Mucosa of descending colon (tissue), 3 donors: ENCODE data around the gene MPP3. TPM values are rescaled to one million over a fixed set of nuclear protein-coding genes. Genes with fewer than 3 reads are reported as not detected.
A peak's percentile ranks its signal among the peaks of the same experiment; 100 is the strongest.

Experiments
- ATAC-seq: fragments of 200-7000 bp; cut with Tn5 transposase; one replicate; pipeline ENCODE4 v1.9.1; 2020; ENCODE audit warnings: mild to moderate bottlenecking, moderate library complexity
- DNase-seq, 3 donors: peaks; one replicate each; pipeline ENCODE4 v3.0.0-alpha.2; 2020
- H3K36me3 ChIP-seq: fragments of 200-600 bp; one replicate; pipeline ENCODE4 v1.8.0; 2021; ENCODE audit warnings: low read depth, mild to moderate bottlenecking
- H3K4me1 ChIP-seq: fragments of 200-600 bp; one replicate; pipeline ENCODE4 v1.8.0; 2021; ENCODE audit warnings: low read depth, mild to moderate bottlenecking
- H3K4me3 ChIP-seq: fragments of 200-600 bp; one replicate; pipeline ENCODE4 v1.8.0; 2021; ENCODE audit warnings: mild to moderate bottlenecking
- H3K9me3 ChIP-seq: fragments of 200-600 bp; one replicate; pipeline ENCODE4 v1.8.0; 2021; ENCODE audit warnings: mild to moderate bottlenecking
- intact Hi-C, 2 donors: fragments of 100-400 bp; cut with DNase I in 1 of 2; cut with micrococcal nuclease in 1 of 2; formaldehyde crosslinking; loops; one replicate each; pipeline versions ENCODE4 v1.11.0 to v1.11.1; 2022; cut with DNase I, micrococcal nuclease
- total RNA-seq, 3 donors: library from RNA; stranded (reverse); fragmentation: NEBNext Ultra II Directional in 2 of 3; extraction: Animal tissue kit (Norgen Biotek cat#: 25700) in 2 of 3; gene quantifications; one replicate each; pipeline versions ENCODE4 v1.2.1 to v1.2.4, GENCODE V29; 2021 to 2023
- TF ChIP-seq, protein P1 (sequence below): fragments of 200-600 bp; IDR thresholded peaks from one replicate; pipeline ENCODE4 v1.8.0; 2022; ENCODE audit warnings: antibody characterized with exemption, mild to moderate bottlenecking
- donor health status: DM: no; HTN: no; CAD: no; lungs with moderate emphysema.
- donor health status: DM: no; HTN: no; CAD: no.
- donor health status: DM: no; HTN: yes; CAD: no.

The MPP3 gene
- total RNA-seq, 3 donors from 2014 or later = 1.8 to 8.6 (median 3.7) TPM

DNA sequence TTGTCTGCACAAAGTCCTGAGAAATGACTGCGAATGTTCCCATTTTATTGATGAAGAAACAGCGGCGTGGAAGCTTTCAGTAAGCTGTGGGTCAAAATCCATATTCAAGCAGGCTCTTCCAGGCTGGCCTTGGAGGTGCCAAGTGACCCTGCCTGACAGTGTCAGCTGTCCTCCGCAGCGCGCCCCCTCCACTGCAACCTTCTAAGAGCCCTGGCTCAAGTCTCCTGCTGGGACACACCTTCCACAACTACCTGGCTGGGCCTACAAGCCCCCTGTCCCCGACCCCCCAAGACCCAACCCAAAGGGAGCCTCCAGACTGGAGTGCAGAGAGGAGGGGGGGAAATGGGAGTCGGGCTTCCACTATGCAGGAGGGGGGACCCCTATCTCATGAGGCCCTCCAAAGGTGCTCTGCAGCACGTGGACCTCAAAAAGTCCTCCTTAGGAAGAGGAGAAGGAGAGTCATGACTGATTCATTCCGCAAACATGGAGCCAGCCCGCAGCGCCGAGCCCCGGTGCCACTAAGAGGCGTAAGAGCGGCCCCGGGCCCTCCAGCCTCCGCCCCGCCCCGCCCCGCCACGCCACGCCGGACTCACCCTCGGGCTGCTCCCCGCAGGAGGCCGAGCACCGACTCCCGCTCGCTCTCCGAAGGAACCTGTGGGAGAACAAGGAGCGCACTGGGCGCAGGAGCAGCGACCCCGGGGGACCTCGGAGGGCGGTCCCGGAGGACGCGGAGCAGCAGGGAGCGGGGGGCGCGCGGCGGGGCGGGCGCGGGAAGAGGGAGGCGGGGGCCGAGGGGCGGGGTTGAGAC is 574 bp downstream of the MPP3 start:
- intact Hi-C loops = no loop called here
- H3K4me3 ChIP-seq = peak overlapping the region; percentile 26

DNA sequence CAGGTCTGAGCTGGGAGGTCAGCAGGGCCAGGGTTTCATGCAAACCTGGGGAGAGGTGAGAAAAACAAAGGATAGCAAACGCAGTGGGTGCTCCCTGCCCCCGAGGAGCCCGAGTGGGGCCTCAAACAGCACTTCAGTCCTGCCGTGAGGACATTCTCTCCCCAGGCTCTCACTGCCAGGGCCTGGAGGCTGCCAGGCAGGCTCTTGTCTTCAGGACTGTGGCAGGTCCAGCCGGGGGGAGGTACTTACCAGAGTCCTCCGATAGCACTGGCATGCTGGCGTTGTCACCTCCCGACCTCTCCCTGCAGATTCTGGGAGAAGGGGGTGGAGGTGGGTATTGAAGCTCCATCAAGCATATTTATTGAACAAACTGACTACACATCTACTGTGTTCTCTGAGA is 1.3 kb downstream of the MPP3 start:
- intact Hi-C loops = no loop called here
- ATAC-seq = no peak
- no peak for DNase-seq
- Histone ChIP-seq H3K36me3 (no peaks in the 10 kb centered on the region), H3K9me3 (no peaks in the 10 kb centered on the region), H3K4me1 (peaks cover 6% of the 10 kb centered on the region), H3K4me3 (no peak overlapping the region)
- TF ChIP-seq, protein P1, sequence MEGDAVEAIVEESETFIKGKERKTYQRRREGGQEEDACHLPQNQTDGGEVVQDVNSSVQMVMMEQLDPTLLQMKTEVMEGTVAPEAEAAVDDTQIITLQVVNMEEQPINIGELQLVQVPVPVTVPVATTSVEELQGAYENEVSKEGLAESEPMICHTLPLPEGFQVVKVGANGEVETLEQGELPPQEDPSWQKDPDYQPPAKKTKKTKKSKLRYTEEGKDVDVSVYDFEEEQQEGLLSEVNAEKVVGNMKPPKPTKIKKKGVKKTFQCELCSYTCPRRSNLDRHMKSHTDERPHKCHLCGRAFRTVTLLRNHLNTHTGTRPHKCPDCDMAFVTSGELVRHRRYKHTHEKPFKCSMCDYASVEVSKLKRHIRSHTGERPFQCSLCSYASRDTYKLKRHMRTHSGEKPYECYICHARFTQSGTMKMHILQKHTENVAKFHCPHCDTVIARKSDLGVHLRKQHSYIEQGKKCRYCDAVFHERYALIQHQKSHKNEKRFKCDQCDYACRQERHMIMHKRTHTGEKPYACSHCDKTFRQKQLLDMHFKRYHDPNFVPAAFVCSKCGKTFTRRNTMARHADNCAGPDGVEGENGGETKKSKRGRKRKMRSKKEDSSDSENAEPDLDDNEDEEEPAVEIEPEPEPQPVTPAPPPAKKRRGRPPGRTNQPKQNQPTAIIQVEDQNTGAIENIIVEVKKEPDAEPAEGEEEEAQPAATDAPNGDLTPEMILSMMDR = no peak

More for the DNA sequence above, 574 bp downstream of the MPP3 start:
- TF ChIP-seq, protein P1 = no peak
- peak; percentile 72 for ATAC-seq
- Histone ChIP-seq H3K4me1 (peaks cover 6% of the 10 kb centered on the region), H3K9me3 (no peaks in the 10 kb centered on the region), H3K36me3 (no peaks in the 10 kb centered on the region)
- peak; percentile 52 to 76 (median 70) for DNase-seq

DNA sequence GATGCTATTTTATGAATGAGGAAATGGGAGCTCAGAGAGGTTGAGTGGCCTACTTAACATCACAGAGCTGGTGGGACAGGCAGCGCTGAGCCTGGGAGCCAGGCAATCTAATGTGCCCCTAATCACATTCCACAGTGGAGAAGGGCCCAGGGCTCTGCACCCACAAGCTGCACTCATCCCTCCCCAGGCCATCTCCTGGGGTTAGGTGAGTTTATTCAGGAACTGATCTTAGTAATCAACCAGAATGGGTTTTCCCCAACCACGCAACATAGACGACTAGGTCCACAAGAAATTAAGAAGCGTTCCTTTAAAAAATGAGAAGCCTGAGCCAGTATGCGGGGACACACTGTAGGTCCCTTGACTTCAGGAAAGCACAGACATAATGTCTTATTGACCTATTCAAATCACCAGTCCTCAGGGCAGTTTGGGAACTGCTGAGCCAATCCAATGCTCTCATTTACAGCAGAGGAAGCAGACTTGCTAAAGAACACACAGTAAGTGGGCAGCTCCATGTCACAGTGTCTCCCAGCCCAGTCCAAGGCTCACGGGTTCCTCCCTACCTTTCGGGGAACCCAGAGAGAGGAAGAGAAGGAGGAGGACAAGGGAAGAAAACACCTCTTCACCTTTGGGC is 2.3 kb downstream of the MPP3 start:
- intact Hi-C loops = no loop called here
- no peaks in the 10 kb centered on the region for H3K9me3 ChIP-seq

DNA sequence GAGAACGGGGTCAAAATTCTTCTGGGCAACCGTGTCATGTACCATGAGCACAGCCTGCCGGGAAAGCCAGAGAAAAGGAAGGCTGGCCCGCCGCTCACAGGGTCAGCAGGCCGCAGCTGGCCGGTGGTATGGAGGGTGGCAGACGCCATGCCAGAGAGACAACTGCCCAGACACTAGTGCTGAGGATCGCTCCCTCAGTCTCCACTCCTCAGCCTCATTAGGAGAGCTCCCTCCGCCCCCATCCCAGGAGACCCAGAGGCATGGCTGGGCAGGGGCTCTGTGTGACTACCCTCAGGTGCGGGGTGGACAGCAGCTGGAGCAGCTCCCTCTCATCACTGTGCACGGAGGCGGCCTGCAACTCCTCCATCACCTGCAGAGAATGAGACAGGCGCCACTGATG is 3.2 kb downstream of the MPP3 start:
- H3K36me3 ChIP-seq = no peaks in the 10 kb centered on the region
- DNase-seq = no peak
- H3K9me3 ChIP-seq = no peaks in the 10 kb centered on the region
- no peak overlapping the region for H3K4me3 ChIP-seq
- TF ChIP-seq, protein P1 = no peak
- ATAC-seq = no peak
- intact Hi-C loops = no loop called here
- H3K4me1 ChIP-seq = peaks cover 6% of the 10 kb centered on the region

More for the DNA sequence above, 2.3 kb downstream of the MPP3 start:
- Histone ChIP-seq H3K4me1 (peaks cover 6% of the 10 kb centered on the region), H3K4me3 (no peak overlapping the region), H3K36me3 (no peaks in the 10 kb centered on the region)
- DNase-seq (no peak), ATAC-seq (no peak)
- TF ChIP-seq, protein P1 = no peak

DNA sequence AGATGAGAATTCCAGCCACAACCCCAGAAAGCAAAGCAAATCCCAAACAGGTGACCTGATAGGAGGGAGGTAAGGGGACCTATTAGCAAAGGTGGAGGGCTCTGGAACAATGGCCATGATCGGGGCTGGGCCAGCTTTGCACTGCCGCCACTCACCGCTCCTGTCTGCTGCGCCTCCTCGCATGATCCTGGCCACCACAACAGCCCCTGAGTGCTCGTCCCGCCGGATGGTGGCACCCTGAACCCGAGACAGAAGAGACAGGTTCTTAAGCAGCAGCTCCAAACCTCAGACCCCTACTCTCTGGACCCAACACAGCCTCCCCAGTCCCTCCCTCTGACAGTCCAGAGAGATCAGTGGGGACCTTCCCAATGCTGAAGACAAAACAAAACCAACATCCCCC is 5.3 kb downstream of the MPP3 start:
- TF ChIP-seq, protein P1 = no peak
- DNase-seq (no peak), ATAC-seq (no peak)
- Histone ChIP-seq H3K36me3 (no peaks in the 10 kb centered on the region), H3K4me3 (no peak overlapping the region), H3K9me3 (no peaks in the 10 kb centered on the region), H3K4me1 (no peaks in the 10 kb centered on the region)
- intact Hi-C loops = no loop called here
